Smooth muscle cell (in vitro differentiated cells): ENCODE measurements around the gene CPEB1. TPM values are rescaled to one million over a fixed set of nuclear protein-coding genes. Genes with fewer than 3 reads are reported as not detected.
"Not testable (repeated sequence)": the region's sequence is repeated elsewhere in the genome, so short reads cannot be mapped to it uniquely, and the experiment has no call there.

Experiments
- DNase-seq: peaks from one replicate; lab custom pipeline; 2025; ENCODE audit not compliant: unreplicated experiment; lab: John Stamatoyannopoulos, UW
- H2AFZ ChIP-seq: fragments of 200-600 bp; sonication (generic); 2 replicates; pipeline ENCODE4 v1.6.0; 2016; ENCODE audit warnings: antibody characterized with exemption, low read depth, mild to moderate bottlenecking
- H3F3A ChIP-seq: fragments of 200-600 bp; sonication (generic); 2 replicates; pipeline ENCODE4 v1.6.0; 2017; ENCODE audit warnings: antibody characterized with exemption, low read depth
- H3K27ac ChIP-seq: fragments of 200-600 bp; sonication (generic); 2 replicates; pipeline ENCODE4 v1.5.1; 2016; ENCODE audit warnings: low read depth, mild to moderate bottlenecking
- H3K27me3 ChIP-seq: fragments of 200-600 bp; sonication (generic); 2 replicates; pipeline ENCODE4 v1.6.1; 2016; ENCODE audit warnings: low read depth, mild to moderate bottlenecking
- H3K36me3 ChIP-seq: fragments of 200-600 bp; sonication (generic); 2 replicates; pipeline ENCODE4 v1.5.1; 2016; ENCODE audit warnings: low read depth
- H3K4me1 ChIP-seq: fragments of 200-600 bp; sonication (generic); 2 replicates; pipeline ENCODE4 v1.5.1; 2016; ENCODE audit warnings: low read depth
- H3K4me2 ChIP-seq: fragments of 200-600 bp; sonication (generic); 2 replicates; pipeline ENCODE4 v1.6.0; 2016; ENCODE audit warnings: mild to moderate bottlenecking
- H3K4me3 ChIP-seq: fragments of 200-600 bp; sonication (generic); 2 replicates; pipeline ENCODE4 v1.5.1; 2016; ENCODE audit warnings: mild to moderate bottlenecking
- H3K79me2 ChIP-seq: fragments of 200-600 bp; sonication (generic); 2 replicates; pipeline ENCODE4 v1.6.0; 2016; ENCODE audit warnings: low read depth, mild to moderate bottlenecking
- H3K9ac ChIP-seq: fragments of 200-600 bp; sonication (generic); 2 replicates; pipeline ENCODE4 v1.6.0; 2016; ENCODE audit warnings: low read depth
- H3K9me3 ChIP-seq: fragments of 200-600 bp; sonication (generic); replicated peaks from 2 replicates; pipeline ENCODE4 v1.5.1; 2016; ENCODE audit warnings: low read depth
- H4K20me1 ChIP-seq: fragments of 200-600 bp; sonication (generic); 2 replicates; pipeline ENCODE4 v1.6.0; 2016; ENCODE audit warnings: low read depth
- WGBS: methylation state at CpG from one replicate; pipeline ENCODE4 v1.1.7; 2016; ENCODE audit warnings: low lambda C conversion rate; 5-methylcytosine and 5-hydroxymethylcytosine counted together
- polyA plus RNA-seq: library from polyadenylated mRNA; unstranded; fragments of >200 nt; fragmentation: Nextera tagmentation; extraction: Ambion mirVana; gene quantifications from 2 replicates; pipeline ENCODE4 v1.2.1, GENCODE V29; 2016
- total RNA-seq: library from RNA; depleted of rRNA; stranded (reverse); fragments of >200 nt; gene quantifications from 2 replicates; pipeline ENCODE4 v1.2.3, GENCODE V29; 2014
- TF ChIP-seq, protein P1 (sequence below): fragments of 200-600 bp; sonication (generic); IDR thresholded peaks from 2 replicates; pipeline ENCODE4 v1.5.1; 2017; ENCODE audit warnings: borderline replicate concordance, mild to moderate bottlenecking, antibody characterized with exemption; ENCODE audit not compliant: insufficient read depth, poor library complexity, severe bottlenecking

CPEB1 gene
- total and polyA plus RNA-seq, 2 experiments from 2014 or later = 5.8 to 9.8 TPM

DNA sequence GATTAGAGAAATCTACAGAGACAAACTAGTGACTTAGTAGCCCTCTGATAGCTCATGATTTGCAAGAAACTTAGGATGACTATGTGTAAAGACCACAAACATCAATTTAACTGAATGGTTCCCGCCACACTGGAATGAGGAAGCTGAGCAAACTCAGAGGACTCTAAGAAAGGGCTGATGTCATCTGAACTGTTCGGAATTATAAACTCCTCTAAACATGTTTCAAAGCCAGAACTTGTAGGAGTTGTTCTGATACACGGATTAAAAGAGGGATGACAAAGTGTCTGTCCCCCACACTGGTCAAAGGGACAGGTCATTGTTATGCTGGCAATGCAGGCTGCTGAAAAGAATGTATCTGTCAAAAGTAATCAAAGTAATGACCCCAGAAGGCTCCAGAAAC is 141.3 kb downstream of the CPEB1 start:
- not testable (repeated sequence) for H3K9me3 ChIP-seq, H3K27ac ChIP-seq, DNase-seq, H3K9ac ChIP-seq, H3K27me3 ChIP-seq, H3K4me3 ChIP-seq, H3K36me3 ChIP-seq, H3K4me1 ChIP-seq, H3F3A ChIP-seq, H3K79me2 ChIP-seq, H2AFZ ChIP-seq, H3K4me2 ChIP-seq, H4K20me1 ChIP-seq
- no CpG with 5 or more reads among the region's 3 CpGs for WGBS

DNA sequence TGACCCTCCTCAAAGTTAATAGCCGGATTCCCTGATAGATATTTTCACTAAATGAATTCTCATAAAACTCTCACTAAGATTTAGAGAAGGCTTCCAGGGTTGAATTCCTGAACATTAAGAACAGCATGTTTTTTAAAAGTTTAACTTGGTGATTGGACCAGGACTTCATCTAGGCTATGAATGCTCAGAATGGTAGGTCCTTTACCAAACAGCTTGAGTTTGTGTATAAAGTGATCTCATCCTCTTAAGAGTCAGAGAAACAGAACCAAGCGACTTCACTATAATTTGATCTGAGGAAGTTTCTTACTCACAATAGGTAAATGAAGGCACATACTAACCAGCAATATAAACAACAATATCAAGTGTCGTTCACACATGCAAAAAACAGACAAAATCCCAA is 143.1 kb downstream of the CPEB1 start:
- H3K4me1 ChIP-seq, H3K27ac ChIP-seq, H2AFZ ChIP-seq, H3K27me3 ChIP-seq, DNase-seq, H3K9me3 ChIP-seq, H3K9ac ChIP-seq, H4K20me1 ChIP-seq, H3K36me3 ChIP-seq, H3K79me2 ChIP-seq, H3K4me3 ChIP-seq, H3F3A ChIP-seq, H3K4me2 ChIP-seq: not testable (repeated sequence)
- WGBS = 91% methylated on average over 1 of the region's 3 CpGs

DNA sequence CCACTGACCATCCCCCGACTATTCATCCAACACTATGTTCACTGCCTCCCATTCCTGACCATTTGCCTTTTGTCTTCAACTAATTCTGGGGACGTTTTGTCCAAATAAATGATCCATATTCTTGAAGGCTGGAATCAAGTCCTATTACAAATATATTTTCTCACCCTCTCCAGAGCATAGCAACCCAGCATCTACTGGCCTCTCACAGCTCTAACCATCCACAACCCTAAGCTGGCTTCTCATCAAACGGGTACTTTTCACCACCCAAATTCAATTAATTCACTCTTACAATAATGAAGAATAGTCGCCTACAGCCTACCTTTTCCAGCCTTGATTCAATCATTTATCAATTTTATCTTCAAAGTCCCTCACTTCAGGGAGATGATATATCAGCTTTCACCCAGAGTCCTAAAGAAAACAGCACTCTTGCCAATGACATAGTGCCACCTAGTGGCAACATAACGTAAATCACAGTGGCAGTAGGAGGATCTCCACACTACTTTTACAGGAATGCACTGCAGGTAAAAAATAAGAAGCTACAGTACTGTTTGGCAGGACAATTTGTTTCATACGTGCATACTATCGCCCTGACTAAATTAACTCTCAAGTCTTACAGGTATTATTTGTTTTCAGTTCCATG is 144.3 kb downstream of the CPEB1 start:
- not testable (repeated sequence) for H3K79me2 ChIP-seq, H3K27me3 ChIP-seq, H3K4me2 ChIP-seq, H3K9ac ChIP-seq, H3F3A ChIP-seq, H3K36me3 ChIP-seq, H3K4me1 ChIP-seq, H2AFZ ChIP-seq, H3K27ac ChIP-seq, H3K4me3 ChIP-seq, H3K9me3 ChIP-seq, DNase-seq, H4K20me1 ChIP-seq
- WGBS = 26% methylated on average over 4 of the region's 7 CpGs
- TF ChIP-seq, protein P1, sequence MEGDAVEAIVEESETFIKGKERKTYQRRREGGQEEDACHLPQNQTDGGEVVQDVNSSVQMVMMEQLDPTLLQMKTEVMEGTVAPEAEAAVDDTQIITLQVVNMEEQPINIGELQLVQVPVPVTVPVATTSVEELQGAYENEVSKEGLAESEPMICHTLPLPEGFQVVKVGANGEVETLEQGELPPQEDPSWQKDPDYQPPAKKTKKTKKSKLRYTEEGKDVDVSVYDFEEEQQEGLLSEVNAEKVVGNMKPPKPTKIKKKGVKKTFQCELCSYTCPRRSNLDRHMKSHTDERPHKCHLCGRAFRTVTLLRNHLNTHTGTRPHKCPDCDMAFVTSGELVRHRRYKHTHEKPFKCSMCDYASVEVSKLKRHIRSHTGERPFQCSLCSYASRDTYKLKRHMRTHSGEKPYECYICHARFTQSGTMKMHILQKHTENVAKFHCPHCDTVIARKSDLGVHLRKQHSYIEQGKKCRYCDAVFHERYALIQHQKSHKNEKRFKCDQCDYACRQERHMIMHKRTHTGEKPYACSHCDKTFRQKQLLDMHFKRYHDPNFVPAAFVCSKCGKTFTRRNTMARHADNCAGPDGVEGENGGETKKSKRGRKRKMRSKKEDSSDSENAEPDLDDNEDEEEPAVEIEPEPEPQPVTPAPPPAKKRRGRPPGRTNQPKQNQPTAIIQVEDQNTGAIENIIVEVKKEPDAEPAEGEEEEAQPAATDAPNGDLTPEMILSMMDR = peak; percentile 23

DNA sequence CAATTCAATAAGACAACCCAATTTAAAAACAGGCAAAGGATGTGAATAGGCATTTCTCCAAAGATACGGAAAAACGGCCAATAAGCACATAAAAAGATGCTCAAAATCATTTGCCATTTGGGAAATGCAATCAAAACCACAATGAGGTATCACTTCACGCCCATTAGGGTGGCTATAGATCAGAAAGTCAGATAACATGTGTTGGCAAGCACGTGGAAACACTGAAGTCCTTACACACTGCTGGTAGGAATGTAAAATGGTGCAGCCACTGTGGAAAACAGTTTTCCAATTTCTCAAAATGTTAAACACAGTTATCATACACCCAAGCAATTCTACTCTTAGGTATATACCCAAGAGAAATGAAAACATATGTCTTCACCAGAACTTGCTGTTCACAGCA is 146.4 kb downstream of the CPEB1 start:
- not testable (repeated sequence) for DNase-seq, H2AFZ ChIP-seq, H3K4me3 ChIP-seq, H4K20me1 ChIP-seq, H3K79me2 ChIP-seq, H3K9me3 ChIP-seq, H3K27me3 ChIP-seq, H3K9ac ChIP-seq, H3K4me2 ChIP-seq, H3K36me3 ChIP-seq, H3K4me1 ChIP-seq, H3K27ac ChIP-seq, H3F3A ChIP-seq
- WGBS = 67% methylated on average over 4 of the region's 4 CpGs

DNA sequence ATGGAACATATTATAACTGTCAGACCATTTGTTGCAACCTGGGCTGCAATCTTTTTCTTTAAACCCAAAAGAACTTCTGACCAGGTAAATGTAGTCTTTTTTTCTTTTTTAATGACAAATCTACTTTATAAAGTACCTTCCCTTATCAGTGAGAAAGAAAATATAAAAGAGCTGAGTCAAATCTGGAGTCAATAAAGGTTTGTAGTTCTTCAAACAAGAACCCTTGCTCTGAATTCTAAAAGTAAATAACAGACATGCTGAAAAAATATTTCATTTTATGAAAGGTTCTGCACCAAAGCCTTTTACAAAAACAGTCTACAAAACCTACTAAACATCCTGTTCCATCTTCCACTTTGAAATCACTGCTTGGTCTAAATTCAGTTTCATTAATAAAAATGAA is 149.2 kb downstream of the CPEB1 start:
- H4K20me1 ChIP-seq, DNase-seq, H3K9me3 ChIP-seq, H3K27me3 ChIP-seq, H3K4me1 ChIP-seq, H2AFZ ChIP-seq, H3K9ac ChIP-seq, H3K79me2 ChIP-seq, H3K4me3 ChIP-seq, H3K36me3 ChIP-seq, H3F3A ChIP-seq, H3K4me2 ChIP-seq, H3K27ac ChIP-seq: not testable (repeated sequence)

Other genes with a start within 250 kb of the CPEB1 start
- gene GOLGA6L9, start 217.5 kb downstream of the CPEB1 start, total RNA-seq = 3.9 and 5.3 TPM in 2 replicates
- gene GOLGA6L9, start 217.5 kb downstream of the CPEB1 start, polyA plus RNA-seq = 1.8 and 2.0 TPM in 2 replicates
- gene RPS17, start 106.9 kb downstream of the CPEB1 start, total RNA-seq = 3,589 and 4,582 TPM in 2 replicates
- gene RPS17, start 106.9 kb downstream of the CPEB1 start, polyA plus RNA-seq = 592 and 663 TPM in 2 replicates
- gene AP3B2, start 62.5 kb upstream of the CPEB1 start, total RNA-seq = 1.0 and 1.6 TPM in 2 replicates
- gene AP3B2, start 62.5 kb upstream of the CPEB1 start, polyA plus RNA-seq = 0.66 and 1.9 TPM in 2 replicates
- not detected in 2 replicates for gene FSD2, start 158.7 kb upstream of the CPEB1 start, total RNA-seq
- gene FSD2, start 158.7 kb upstream of the CPEB1 start, polyA plus RNA-seq = not detected in 2 replicates
- gene WHAMM, start 162.3 kb upstream of the CPEB1 start, total RNA-seq = 2.2 and 3.6 TPM in 2 replicates
- 4.1 and 5.1 TPM in 2 replicates for gene WHAMM, start 162.3 kb upstream of the CPEB1 start, polyA plus RNA-seq